Measurements from ENCODE around the gene NEDD4L.

GRCh38 chr18:58005885-58006523, 38.0 kb upstream of the NEDD4L start:
- TF ChIP-seq CTCF (optimal IDR thresholded peaks at IDR 0.05 in 1 of 3, IDR thresholded peaks at IDR 0.05 in 1 of 3, conservative IDR thresholded peaks at IDR 0.05 in 1 of 3; ENCODE audit: extremely low read depth in 1 of 3, insufficient read depth in 2 of 3, low read length in 3 of 3) (no peak), EZH2 (IDR thresholded peaks at IDR 0.05; ENCODE audit: low read length) (no peak)

All from keratinocyte (primary cell).